Measurements from ENCODE around the gene CLDN20.

The CLDN20 gene

GRCh38 chr6:155313602-155314091 is 49.8 kb downstream of the CLDN20 start:
- TF ChIP-seq L3MBTL2 (conservative IDR thresholded peaks at IDR 0.05), result no peak
- no peak for TF ChIP-seq ZNF384 (IDR thresholded peaks at IDR 0.05)
- no peak for TF ChIP-seq ELF4 (IDR thresholded peaks at IDR 0.05)
- TF ChIP-seq CTBP1 (IDR thresholded peaks at IDR 0.05; ENCODE audit: borderline replicate concordance), result no peak
- TF ChIP-seq TARDBP (IDR thresholded peaks at IDR 0.05), result no peak
- TF ChIP-seq HDGF (IDR thresholded peaks at IDR 0.05; ENCODE audit: borderline replicate concordance), result no peak
- TF ChIP-seq ARNT (IDR thresholded peaks at IDR 0.05), result no peak
- no peak for TF ChIP-seq FOXM1 (IDR thresholded peaks at IDR 0.05; ENCODE audit: borderline replicate concordance)
- TF ChIP-seq SUZ12 (IDR thresholded peaks at IDR 0.05), result no peak
- TF ChIP-seq NFRKB (IDR thresholded peaks at IDR 0.05), result no peak
- no peak for TF ChIP-seq BHLHE40 (IDR thresholded peaks at IDR 0.05; ENCODE audit: borderline replicate concordance)
- TF ChIP-seq PKNOX1 (IDR thresholded peaks at IDR 0.05), result no peak
- no peak for TF ChIP-seq FOXK2 (IDR thresholded peaks at IDR 0.05)
- no peak for TF ChIP-seq LEF1 (IDR thresholded peaks at IDR 0.05; ENCODE audit: borderline replicate concordance)
- no peak for TF ChIP-seq SP1 (IDR thresholded peaks at IDR 0.05)
- TF ChIP-seq FOXA1 (IDR thresholded peaks at IDR 0.05), result no peak
- ChIA-PET POLR2A (interaction anchor here (1.8 kb wide), 1 partner anchor 9 kb away, joined by 5 read pairs; no protein-coding TSS in a partner anchor), CTCF (interaction anchor here (1.0 kb wide), 1 partner anchor 11 kb away, joined by 3 read pairs; no protein-coding TSS in a partner anchor)
- DNase-seq (ENCODE audit: extremely low spot score), result no peak

GRCh38 chr6:155314092-155314772 is 50.4 kb downstream of the CLDN20 start, which contains the start of gene TFB1M:
Gene TFB1M (minus strand): TSS chr6:155314484. CDS start chr6:155314428, 56 bp downstream.
- ChIA-PET POLR2A (interaction anchor here (0.8 to 1.8 kb wide), 3 partner anchors 10 to 207 kb away, joined by 3 to 5 read pairs (median 3); no protein-coding TSS in a partner anchor), CTCF (interaction anchor here (1.0 kb wide), 1 partner anchor 11 kb away, joined by 3 read pairs; no protein-coding TSS in a partner anchor)
- DNase-seq (ENCODE audit: extremely low spot score), result peak; percentile 98
- no peak for TF ChIP-seq NFRKB (IDR thresholded peaks at IDR 0.05)
- no peak for TF ChIP-seq BHLHE40 (IDR thresholded peaks at IDR 0.05; ENCODE audit: borderline replicate concordance)
- TF ChIP-seq SP1 (IDR thresholded peaks at IDR 0.05), result no peak
- TF ChIP-seq FOXA1 (IDR thresholded peaks at IDR 0.05), result no peak
- TF ChIP-seq ARNT (IDR thresholded peaks at IDR 0.05), result no peak
- no peak for TF ChIP-seq SUZ12 (IDR thresholded peaks at IDR 0.05)
- no peak for TF ChIP-seq PKNOX1 (IDR thresholded peaks at IDR 0.05)
- peak; percentile 47 for TF ChIP-seq ELF4 (IDR thresholded peaks at IDR 0.05)
- TF ChIP-seq TARDBP (IDR thresholded peaks at IDR 0.05), result no peak
- no peak for TF ChIP-seq CTBP1 (IDR thresholded peaks at IDR 0.05; ENCODE audit: borderline replicate concordance)
- no peak for TF ChIP-seq FOXK2 (IDR thresholded peaks at IDR 0.05)
- TF ChIP-seq L3MBTL2 (conservative IDR thresholded peaks at IDR 0.05), result peak; percentile 71
- no peak for TF ChIP-seq LEF1 (IDR thresholded peaks at IDR 0.05; ENCODE audit: borderline replicate concordance)
- no peak for TF ChIP-seq ZNF384 (IDR thresholded peaks at IDR 0.05)
- TF ChIP-seq HDGF (IDR thresholded peaks at IDR 0.05; ENCODE audit: borderline replicate concordance), result peak; percentile 95; the same call in 1 of the 2 replicates
- TF ChIP-seq FOXM1 (IDR thresholded peaks at IDR 0.05; ENCODE audit: borderline replicate concordance), result no peak

GRCh38 chr6:155314773-155315515 is 51.1 kb downstream of the CLDN20 start:
- CTCF ChIA-PET, result interaction anchor here (0.6 to 1.1 kb wide), 4 partner anchors 15 to 1579 kb away, joined by 3 to 5 read pairs (median 4); no protein-coding TSS in a partner anchor

GRCh38 chr6:155315516-155315871 is 51.7 kb downstream of the CLDN20 start:
- TF ChIP-seq PKNOX1 (IDR thresholded peaks at IDR 0.05) (no peak), TARDBP (IDR thresholded peaks at IDR 0.05) (no peak), L3MBTL2 (conservative IDR thresholded peaks at IDR 0.05) (no peak), SP1 (IDR thresholded peaks at IDR 0.05) (no peak), CTBP1 (IDR thresholded peaks at IDR 0.05; ENCODE audit: borderline replicate concordance) (no peak), LEF1 (IDR thresholded peaks at IDR 0.05; ENCODE audit: borderline replicate concordance) (no peak)
- no peak for DNase-seq (ENCODE audit: extremely low spot score)
- CTCF ChIA-PET, result interaction anchor here (0.6 to 1.1 kb wide), 5 partner anchors 12 to 1579 kb away, joined by 3 to 5 read pairs (median 3); no protein-coding TSS in a partner anchor
- POLR2A ChIA-PET, result interaction anchor here (0.6 kb wide), 3 partner anchors 28 to 1627 kb away, joined by 3 to 4 read pairs (median 3); no protein-coding TSS in a partner anchor

More at GRCh38 chr6:155314773-155315515, 51.1 kb downstream of the CLDN20 start:
- POLR2A ChIA-PET, result interaction anchor here (0.6 to 0.9 kb wide), 5 partner anchors 28 to 1627 kb away, joined by 3 to 4 read pairs (median 3); no protein-coding TSS in a partner anchor
- DNase-seq (ENCODE audit: extremely low spot score), result peak; percentile 67
- no peak for TF ChIP-seq HDGF (IDR thresholded peaks at IDR 0.05; ENCODE audit: borderline replicate concordance)
- peak; percentile 94 for TF ChIP-seq L3MBTL2 (conservative IDR thresholded peaks at IDR 0.05)
- peak; percentile 82 for TF ChIP-seq ZNF384 (IDR thresholded peaks at IDR 0.05)
- peak; percentile 62 for TF ChIP-seq PKNOX1 (IDR thresholded peaks at IDR 0.05)
- TF ChIP-seq SP1 (IDR thresholded peaks at IDR 0.05), result no peak
- TF ChIP-seq BHLHE40 (IDR thresholded peaks at IDR 0.05; ENCODE audit: borderline replicate concordance), result no peak
- TF ChIP-seq ARNT (IDR thresholded peaks at IDR 0.05), result no peak
- TF ChIP-seq CTBP1 (IDR thresholded peaks at IDR 0.05; ENCODE audit: borderline replicate concordance), result 0 out of 2 replicates have a peak, but pooled peaks have one; percentile 27
- no peak for TF ChIP-seq FOXA1 (IDR thresholded peaks at IDR 0.05)
- TF ChIP-seq SUZ12 (IDR thresholded peaks at IDR 0.05), result no peak
- no peak for TF ChIP-seq FOXK2 (IDR thresholded peaks at IDR 0.05)
- no peak for TF ChIP-seq LEF1 (IDR thresholded peaks at IDR 0.05; ENCODE audit: borderline replicate concordance)
- no peak for TF ChIP-seq TARDBP (IDR thresholded peaks at IDR 0.05)
- TF ChIP-seq FOXM1 (IDR thresholded peaks at IDR 0.05; ENCODE audit: borderline replicate concordance), result 0 out of 2 replicates have a peak, but pooled peaks have one; percentile 9
- no peak; the same call in 1 of the 2 replicates for TF ChIP-seq ELF4 (IDR thresholded peaks at IDR 0.05)
- no peak for TF ChIP-seq NFRKB (IDR thresholded peaks at IDR 0.05)

Data from HEK293T (cell line).